GM18526 (cell line): ENCODE results near the gene METTL21C.

Experiments
- POLR2A ChIP-seq: IDR thresholded peaks from 3 replicates; pipeline ENCODE4 v1.6.1; 2011; ENCODE audit not compliant: insufficient read length; ENCODE audit errors: extremely low read depth

Gene METTL21C

GRCh38 chr13:102680133-102680717 lies 14.6 kb downstream of the METTL21C start:
- TF ChIP-seq POLR2A: no peak

DNA sequence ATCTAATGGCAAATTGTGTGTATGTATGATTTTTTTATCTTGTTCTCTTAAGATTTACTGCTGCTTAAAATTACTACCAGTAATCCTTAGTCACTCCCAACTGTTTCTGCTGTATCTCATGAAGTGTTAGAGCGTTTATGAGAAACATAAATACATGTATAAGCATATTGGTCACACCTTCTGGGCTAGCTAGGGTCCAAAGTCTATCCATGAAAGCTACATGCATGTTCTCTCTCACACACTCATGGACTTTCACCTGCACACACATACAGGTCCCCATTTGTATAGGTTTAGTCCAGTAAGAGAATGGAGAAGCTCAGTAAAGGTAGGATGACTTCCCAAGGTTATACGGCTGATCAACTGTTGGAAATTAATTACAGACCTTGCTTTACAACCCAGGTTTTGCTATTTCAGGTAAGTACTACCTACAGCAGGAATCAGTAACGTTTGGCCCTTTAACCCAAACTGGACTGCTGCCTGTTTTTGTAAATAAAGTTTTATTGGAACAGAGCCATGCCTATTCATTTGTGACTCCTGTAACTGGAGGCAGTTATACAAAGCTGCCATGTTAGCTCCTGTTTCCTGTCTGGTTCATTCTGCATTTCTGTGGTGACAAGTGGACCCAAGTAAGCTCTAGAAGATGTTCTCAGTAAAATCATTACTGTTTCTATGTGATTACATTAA lies 15.3 kb downstream of the METTL21C start:
- no peak for TF ChIP-seq POLR2A

DNA sequence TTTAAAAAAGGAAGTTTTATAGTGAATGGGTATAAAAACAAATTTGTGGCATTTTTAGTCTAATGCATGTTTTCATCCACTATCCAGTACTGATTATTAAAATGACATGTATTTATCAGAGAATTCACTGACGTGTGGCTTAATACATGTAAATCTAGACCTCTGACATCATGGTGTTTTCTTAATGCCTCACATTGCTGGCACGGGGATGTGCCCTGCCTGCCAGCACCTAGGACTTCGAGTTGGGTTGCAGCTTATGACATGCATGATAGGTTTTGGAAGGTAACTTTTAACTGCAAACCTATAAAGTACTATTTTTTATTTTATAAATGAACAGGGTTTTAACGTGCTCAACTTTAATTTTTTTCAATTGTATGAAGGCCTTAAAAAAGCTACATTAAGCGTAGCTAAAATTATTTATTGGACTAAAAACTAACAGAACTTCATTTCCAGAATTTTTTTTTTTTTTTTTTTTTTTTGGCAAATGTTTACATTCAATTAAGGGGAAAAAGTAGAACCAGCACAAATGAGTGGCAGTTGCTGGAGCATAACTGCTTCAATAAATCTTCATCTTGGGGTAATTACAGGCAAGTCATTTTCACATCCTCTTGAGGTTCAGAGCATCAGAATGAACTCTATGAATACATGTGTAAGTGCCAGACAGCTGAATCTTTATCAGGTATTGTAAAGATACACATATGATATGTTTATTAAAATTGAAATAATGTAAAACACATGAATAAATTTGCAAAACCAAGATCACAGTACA lies 16.3 kb downstream of the METTL21C start:
- no peak for TF ChIP-seq POLR2A

- TF ChIP-seq POLR2A: no peak
Measured at GRCh38 chr13:102677122-102677521, 17.7 kb downstream of the METTL21C start.

DNA sequence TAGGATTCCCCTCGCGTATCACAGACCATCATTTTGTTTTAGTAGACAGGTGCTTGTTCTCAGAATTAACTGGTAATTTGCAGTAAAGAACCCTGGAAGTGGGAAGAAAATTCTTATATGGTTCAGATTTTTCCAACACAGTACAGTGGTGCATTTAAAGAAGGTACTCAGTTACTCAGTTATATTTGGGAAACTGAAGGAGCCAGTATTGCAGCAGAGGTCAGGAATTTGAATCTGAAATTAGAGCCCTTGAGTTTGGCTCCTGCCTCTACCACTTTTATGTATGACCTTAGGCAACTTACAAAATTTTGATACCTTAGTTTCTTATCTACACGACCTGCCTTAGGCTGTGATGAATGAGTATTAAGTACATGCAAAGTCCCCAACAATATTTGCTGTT lies 19.7 kb downstream of the METTL21C start:
- no peak for TF ChIP-seq POLR2A

DNA sequence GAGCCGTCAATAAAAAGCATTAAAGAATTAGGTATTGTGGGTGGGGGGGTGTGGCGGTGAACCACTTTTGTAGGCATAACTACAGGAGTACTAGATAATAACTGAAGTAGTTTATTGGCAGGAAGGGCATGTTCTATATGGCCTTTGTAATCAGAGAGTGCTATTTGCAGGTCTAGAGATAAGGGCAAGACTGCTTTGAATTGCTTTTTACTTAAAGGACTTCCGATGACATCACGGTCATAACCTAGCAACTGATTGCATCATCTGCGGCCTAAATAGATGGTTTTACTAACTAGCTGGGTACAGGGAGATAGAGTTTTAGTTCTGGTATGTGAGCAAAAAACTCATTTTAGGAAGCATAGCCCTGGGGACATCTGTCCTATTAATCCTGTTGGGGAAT lies 24.7 kb downstream of the METTL21C start:
- no peak for TF ChIP-seq POLR2A

GRCh38 chr13:102667911-102668310 lies 26.9 kb downstream of the METTL21C start:
- TF ChIP-seq POLR2A: no peak

DNA sequence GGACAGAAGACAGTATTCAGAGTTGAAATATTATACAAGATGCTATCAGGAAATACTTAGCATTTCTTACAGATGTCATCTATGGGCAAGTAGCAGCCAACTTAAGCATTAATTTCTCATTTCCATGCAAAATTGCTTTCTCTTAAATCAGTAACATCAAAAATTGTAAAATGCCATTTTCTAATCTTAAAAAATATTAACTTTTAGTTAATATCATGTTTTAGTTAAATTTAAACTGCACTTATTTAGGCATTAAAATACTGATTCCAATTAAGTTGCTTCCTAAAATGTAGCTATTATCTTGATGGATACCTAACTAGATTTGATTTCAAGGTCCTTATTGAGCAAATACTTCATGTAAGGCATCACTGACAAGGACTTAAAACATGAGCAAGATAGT lies 27.8 kb downstream of the METTL21C start:
- no peak for TF ChIP-seq POLR2A

DNA sequence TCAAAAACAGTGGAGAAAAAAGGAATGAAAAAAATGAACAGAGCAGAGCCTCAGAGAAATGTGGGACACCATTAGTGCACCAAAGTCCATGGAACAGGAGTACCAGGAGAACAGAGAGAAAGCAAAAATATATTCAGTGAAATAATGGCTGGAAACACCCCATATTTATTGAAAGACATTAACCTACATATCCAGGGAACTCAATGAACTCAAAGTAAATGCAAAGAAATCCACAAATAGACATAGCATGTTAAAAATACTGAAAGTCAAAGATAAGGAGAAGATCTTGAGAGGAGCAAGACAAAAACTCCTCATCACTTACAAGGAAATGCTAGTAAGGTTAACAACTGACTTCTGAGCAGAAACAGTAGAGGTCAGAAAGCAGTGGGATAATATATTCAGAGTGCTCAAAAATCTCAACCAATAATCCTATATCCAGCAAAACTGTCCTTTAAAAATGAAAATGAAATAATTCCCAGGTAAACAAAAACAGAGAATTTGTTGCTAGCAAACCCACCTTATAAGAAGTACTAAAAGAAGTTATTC lies 35.6 kb downstream of the METTL21C start:
- TF ChIP-seq POLR2A: no peak

DNA sequence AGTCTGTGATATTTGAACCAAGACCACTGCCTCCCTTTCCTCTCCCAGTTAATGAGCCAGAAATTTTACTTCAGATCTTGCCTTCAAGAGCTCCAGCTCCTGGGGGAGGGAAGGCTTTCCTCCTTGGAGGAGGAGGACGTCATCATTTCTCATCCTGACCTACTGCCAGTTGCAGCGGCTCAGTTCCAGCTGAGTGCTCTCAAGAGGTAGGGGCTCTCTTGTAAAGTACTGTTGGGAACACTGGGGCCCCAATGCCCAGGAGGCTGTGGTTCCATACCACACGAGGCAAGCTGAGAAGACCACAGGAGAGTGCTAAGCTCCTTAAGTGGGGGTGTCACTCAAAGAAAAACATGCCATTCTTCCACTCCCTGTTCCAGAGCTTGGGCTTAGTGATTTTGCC lies 36.2 kb downstream of the METTL21C start:
- TF ChIP-seq POLR2A: no peak

DNA sequence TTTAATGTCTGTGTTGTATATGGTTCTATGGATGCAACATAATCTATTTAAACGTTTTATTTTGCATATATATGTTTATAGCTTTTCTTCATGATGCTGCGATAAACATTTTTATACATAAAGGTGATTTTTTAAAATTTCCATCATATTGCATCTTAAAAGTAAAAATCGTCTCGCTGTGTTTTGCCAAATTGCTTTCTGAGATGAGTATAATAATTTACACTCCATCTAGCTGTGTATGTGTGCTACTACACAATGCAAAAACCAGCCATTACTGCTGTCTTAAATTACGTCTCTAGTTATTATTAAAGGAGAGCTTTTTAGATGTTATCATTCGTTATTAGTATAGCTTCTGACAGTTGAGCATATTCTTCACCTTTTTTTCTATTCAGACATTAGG lies 37.2 kb downstream of the METTL21C start:
- no peak for TF ChIP-seq POLR2A

GRCh38 chr13:102654756-102655155 lies 40.1 kb downstream of the METTL21C start:
- no peak for TF ChIP-seq POLR2A

DNA sequence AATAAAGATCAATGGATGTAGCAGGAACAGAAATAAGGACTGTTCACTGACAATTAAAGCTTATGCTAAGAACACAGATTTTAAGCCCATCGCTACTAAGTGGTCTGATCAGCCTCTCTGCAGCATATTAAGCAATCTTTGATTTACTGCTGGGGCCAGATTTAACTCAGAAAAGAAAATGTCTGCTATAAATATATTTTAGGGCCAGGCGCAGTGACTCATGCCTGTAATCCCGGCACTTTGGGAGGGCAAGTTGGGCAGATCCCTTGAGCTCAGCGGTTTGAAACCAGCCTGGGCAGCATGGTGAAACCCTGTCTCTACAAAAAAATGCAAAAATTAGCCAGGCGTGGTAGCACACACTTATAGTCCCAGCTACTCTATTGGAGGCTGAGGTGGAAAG lies 43.0 kb downstream of the METTL21C start:
- TF ChIP-seq POLR2A: no peak

- TF ChIP-seq POLR2A: no peak
Measured at GRCh38 chr13:102651392-102651791, 43.5 kb downstream of the METTL21C start.

- no peak for TF ChIP-seq POLR2A
Measured at GRCh38 chr13:102650444-102650843, 44.4 kb downstream of the METTL21C start.

GRCh38 chr13:102648046-102648445 lies 46.8 kb downstream of the METTL21C start:
- no peak for TF ChIP-seq POLR2A

DNA sequence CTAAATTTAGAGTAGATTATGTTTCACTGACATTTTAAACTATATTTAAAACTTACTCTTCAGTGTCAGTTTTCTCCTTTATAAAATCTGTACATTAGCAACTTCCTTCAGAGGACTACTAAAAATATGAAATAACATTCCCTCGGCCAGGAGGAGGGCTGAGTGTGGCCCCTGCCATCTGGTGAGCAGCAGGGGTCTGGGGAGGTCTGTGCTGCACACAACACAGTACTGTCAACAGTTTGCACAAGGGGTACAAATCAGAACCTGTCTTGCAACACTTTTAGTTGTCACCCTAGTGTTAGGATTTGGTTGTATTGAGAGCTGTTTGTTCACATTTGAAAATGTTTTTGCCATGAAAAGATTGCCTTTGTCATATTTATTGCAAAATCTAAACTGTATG lies 49.1 kb downstream of the METTL21C start:
- no peak for TF ChIP-seq POLR2A

- no peak for TF ChIP-seq POLR2A
Measured at GRCh38 chr13:102643656-102644055, 51.2 kb downstream of the METTL21C start.
